ENCODE data around the gene TAS1R1. TPM values are rescaled to one million over a fixed set of nuclear protein-coding genes. Genes with fewer than 3 reads are reported as not detected.

The TAS1R1 gene
- total and polyA plus RNA-seq, 10 of the 15 experiments (the other 5 are each of a cell fraction or from before 2014, with no cell fraction given) = 0.03 to 0.06 (median 0.04) TPM; not detected in 7

DNA sequence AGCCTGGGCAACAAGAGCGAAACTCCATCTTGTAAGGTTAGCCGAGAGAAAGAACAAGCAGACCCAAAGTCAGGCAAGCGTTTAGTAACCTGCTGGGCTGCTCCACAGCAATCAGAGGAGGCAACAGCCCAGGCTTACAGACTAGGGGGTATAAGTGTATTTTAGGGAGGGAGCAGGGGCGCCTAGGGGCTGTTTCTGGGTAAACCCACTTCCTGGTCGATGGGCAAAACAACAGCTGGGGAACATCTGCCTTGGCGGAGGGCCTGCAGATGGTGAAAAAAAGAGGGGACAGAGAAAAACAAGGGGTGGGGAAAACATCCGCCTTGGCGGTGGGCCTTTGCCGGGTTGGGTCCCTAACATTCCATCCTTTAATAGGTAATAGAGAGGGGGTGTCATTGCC, 5.2 kb downstream of the TAS1R1 start:
- Histone ChIP-seq H3K9ac (ENCODE audit: control insufficient read depth, insufficient read depth, low read length) (no peak overlapping the region), H3K27me3 (replicated peaks in 1 of 2; ENCODE audit: control insufficient read depth in 2 of 2, insufficient read depth in 2 of 2, low read length in 1 of 2) (peaks cover 0 to 2% of the 10 kb centered on the region in 2 experiments; a peak in 2 of 4 replicates), H3K36me3 (ENCODE audit: control insufficient read depth in 2 of 2, insufficient read depth in 2 of 2, low read length in 1 of 2) (no peaks in the 10 kb centered on the region), H3K4me1 (ENCODE audit: control insufficient read depth, insufficient read depth, low read length) (no peaks in the 10 kb centered on the region), H3K27ac (ENCODE audit: control insufficient read depth, insufficient read depth) (no peak overlapping the region), H3K4me2 (ENCODE audit: control insufficient read depth, insufficient read depth) (no peak overlapping the region), H3K9me3 (replicated peaks; ENCODE audit: control insufficient read depth, insufficient read depth, low read length) (no peaks in the 10 kb centered on the region), H2AFZ (ENCODE audit: control insufficient read depth, low read depth, low read length) (no peak overlapping the region), H4K20me1 (ENCODE audit: control insufficient read depth, insufficient read depth) (no peaks in the 10 kb centered on the region), H3K79me2 (ENCODE audit: control insufficient read depth, insufficient read depth, low read length) (no peaks in the 10 kb centered on the region), H3K4me3 (no peak overlapping the region)
- whole genome bisulfite sequencing (ENCODE audit: insufficient coverage, insufficient replicate concordance, low lambda C conversion rate, missing lambda C conversion rate) = 60% methylated on average over 9 of the region's 9 CpGs
- RAD21 ChIA-PET (ENCODE audit: unreplicated experiment) = no interaction called here
- SMC1A ChIA-PET (ENCODE audit: uncharacterized antibody, unreplicated experiment) = interaction anchor here (2.7 kb wide), 1 partner anchor 20 kb away, joined by 7 read pairs; the partner anchor contains the start of gene ZBTB48
- no TSS peak for BruUV-seq (replicated peaks)
- no peak for FAIRE-seq
- no peak for DNase-seq (ENCODE audit: low read depth, low spot score)
- TF ChIP-seq KLF5 (IDR thresholded peaks at IDR 0.05; ENCODE audit: partially characterized antibody) (no peak), EGR1 (IDR thresholded peaks at IDR 0.05; ENCODE audit: borderline replicate concordance in 1 of 2, low read depth in 2 of 2, low read length in 2 of 2) (no peak), BCL11A (IDR thresholded peaks at IDR 0.05; ENCODE audit: low read depth, low read length) (no peak), EP300 (IDR thresholded peaks at IDR 0.05; ENCODE audit: borderline replicate concordance in 1 of 2, control insufficient read depth in 1 of 2, low read depth in 2 of 2, low read length in 2 of 2) (no peak), ESRRA (IDR thresholded peaks at IDR 0.05; ENCODE audit: low read length) (no peak), TAF1 (IDR thresholded peaks at IDR 0.05; ENCODE audit: borderline replicate concordance, low read depth, low read length) (no peak), CHD1 (IDR thresholded peaks at IDR 0.05; ENCODE audit: low read depth, low read length) (no peak), NR2C1 (IDR thresholded peaks at IDR 0.05) (no peak), TBL1XR1 (IDR thresholded peaks at IDR 0.05; ENCODE audit: low read depth, low read length) (no peak), SIX5 (IDR thresholded peaks at IDR 0.05; ENCODE audit: low read depth, low read length, severe bottlenecking) (no peak), DPF2 (IDR thresholded peaks at IDR 0.05) (no peak), ZZZ3 (IDR thresholded peaks at IDR 0.05; ENCODE audit: control insufficient read depth, insufficient read length, low read depth) (no peak), SUZ12 (IDR thresholded peaks at IDR 0.05; ENCODE audit: unreplicated experiment) (no peak)
- TF ChIP-seq, protein P1, sequence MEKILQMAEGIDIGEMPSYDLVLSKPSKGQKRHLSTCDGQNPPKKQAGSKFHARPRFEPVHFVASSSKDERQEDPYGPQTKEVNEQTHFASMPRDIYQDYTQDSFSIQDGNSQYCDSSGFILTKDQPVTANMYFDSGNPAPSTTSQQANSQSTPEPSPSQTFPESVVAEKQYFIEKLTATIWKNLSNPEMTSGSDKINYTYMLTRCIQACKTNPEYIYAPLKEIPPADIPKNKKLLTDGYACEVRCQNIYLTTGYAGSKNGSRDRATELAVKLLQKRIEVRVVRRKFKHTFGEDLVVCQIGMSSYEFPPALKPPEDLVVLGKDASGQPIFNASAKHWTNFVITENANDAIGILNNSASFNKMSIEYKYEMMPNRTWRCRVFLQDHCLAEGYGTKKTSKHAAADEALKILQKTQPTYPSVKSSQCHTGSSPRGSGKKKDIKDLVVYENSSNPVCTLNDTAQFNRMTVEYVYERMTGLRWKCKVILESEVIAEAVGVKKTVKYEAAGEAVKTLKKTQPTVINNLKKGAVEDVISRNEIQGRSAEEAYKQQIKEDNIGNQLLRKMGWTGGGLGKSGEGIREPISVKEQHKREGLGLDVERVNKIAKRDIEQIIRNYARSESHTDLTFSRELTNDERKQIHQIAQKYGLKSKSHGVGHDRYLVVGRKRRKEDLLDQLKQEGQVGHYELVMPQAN (conservative IDR thresholded peaks at IDR 0.05) = no peak
- TF ChIP-seq, protein P2, sequence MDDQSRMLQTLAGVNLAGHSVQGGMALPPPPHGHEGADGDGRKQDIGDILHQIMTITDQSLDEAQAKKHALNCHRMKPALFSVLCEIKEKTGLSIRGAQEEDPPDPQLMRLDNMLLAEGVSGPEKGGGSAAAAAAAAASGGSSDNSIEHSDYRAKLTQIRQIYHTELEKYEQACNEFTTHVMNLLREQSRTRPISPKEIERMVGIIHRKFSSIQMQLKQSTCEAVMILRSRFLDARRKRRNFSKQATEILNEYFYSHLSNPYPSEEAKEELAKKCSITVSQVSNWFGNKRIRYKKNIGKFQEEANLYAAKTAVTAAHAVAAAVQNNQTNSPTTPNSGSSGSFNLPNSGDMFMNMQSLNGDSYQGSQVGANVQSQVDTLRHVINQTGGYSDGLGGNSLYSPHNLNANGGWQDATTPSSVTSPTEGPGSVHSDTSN (IDR thresholded peaks at IDR 0.05; ENCODE audit: insufficient replicate concordance, low read depth, low read length) = no peak
- TF ChIP-seq, protein P3, sequence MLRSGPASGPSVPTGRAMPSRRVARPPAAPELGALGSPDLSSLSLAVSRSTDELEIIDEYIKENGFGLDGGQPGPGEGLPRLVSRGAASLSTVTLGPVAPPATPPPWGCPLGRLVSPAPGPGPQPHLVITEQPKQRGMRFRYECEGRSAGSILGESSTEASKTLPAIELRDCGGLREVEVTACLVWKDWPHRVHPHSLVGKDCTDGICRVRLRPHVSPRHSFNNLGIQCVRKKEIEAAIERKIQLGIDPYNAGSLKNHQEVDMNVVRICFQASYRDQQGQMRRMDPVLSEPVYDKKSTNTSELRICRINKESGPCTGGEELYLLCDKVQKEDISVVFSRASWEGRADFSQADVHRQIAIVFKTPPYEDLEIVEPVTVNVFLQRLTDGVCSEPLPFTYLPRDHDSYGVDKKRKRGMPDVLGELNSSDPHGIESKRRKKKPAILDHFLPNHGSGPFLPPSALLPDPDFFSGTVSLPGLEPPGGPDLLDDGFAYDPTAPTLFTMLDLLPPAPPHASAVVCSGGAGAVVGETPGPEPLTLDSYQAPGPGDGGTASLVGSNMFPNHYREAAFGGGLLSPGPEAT (IDR thresholded peaks at IDR 0.05; ENCODE audit: low read depth) = no peak
- ATAC-seq = no peak
- intact Hi-C loops (cut with micrococcal nuclease; ENCODE audit: unreplicated experiment) (no loop called here), in situ Hi-C loops (cut with MboI) (no loop called here)
- CTCF ChIA-PET = interaction anchor here (1.0 kb wide), 1 partner anchor 23 kb away, joined by 4 read pairs; no protein-coding TSS in a partner anchor
- POLR2A ChIA-PET = no interaction called here

Data from GM12878 (cell line).